NCI-H2081 (cell line): ENCODE results near the gene VSTM2L.
A peak's percentile ranks its signal among the peaks of the same experiment; 100 is the strongest.

Source experiments
- DNase-seq, 2 experiments: peaks; one replicate each; lab custom pipeline; 2025; lab: John Stamatoyannopoulos, UW

The VSTM2L gene

GRCh38 chr20:37919389-37920040 is 16.6 kb downstream of the VSTM2L start:
- no peak for DNase-seq

DNA sequence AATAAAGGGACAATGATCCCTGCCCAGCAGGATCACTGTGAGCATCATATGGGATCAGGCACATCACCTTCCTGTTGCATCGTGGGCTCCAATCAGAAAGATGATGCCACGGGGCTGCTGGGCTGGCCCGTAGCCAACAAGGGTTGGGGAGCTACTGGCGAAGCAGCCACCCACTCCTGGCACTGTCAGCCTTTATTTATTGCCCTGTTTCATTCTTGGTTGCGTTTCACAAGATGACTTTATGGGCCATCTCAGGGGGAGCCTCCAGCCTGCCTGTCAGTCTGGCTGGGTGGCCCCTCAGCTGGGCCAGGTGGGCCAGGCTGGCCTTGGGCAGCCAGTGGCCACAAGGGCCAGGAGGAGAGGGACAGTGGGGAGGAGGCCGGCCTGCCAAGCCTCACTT is 17.3 kb downstream of the VSTM2L start:
- DNase-seq = peak in 1 of 2 experiments; percentile 13

GRCh38 chr20:37920679-37921322 is 17.9 kb downstream of the VSTM2L start:
- no peak for DNase-seq

DNA sequence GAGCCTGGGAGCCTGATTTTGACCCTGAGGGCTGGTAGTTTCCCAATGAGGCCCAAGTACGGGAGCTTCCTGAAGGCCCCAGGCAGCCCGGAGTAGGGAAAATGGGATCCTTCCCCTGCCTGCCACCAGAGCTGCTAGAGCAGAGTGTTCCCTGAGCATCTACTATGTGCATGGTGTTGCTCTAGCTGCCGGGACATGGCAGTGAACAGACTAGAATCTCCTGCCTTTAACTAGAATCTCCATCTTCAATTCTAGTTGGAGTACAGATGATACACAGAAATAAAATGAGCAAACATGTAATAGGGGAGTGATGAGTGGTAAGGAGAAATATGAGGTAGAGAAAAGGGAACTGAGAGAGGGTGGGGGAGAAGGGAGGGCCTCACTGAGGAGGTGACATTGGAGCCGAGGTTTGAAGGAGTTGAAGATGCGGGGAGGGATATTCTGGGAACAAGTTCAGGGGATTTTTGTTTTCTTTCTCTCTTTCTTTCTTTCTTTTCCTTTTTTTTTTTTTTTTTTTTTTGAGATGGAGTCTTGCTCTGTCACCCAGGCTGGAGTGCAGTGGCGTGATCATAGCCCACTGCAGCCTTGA is 18.5 kb downstream of the VSTM2L start:
- no peak for DNase-seq

DNA sequence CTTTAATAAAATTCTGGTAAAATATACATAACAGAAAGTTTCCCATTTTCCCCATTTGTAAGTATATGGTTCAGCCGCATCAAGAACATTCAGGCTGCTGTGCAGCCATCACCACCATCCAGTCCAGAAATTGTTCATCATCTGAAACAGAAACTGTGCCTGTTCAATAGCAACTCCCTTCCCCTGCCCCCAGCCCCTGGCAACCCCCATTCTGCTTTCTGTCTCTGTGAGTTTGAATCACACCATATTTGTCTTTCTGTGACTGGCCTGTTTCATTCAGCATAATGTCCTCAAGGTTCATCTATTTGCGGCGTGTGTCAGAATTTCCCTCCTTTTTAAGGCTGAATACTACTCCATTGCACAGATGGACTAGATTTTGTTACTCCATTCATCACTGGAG is 19.1 kb downstream of the VSTM2L start:
- DNase-seq = no peak

GRCh38 chr20:37925265-37926165 is 22.6 kb downstream of the VSTM2L start:
- DNase-seq = no peak

GRCh38 chr20:37926612-37927011 is 23.7 kb downstream of the VSTM2L start:
- DNase-seq = no peak

DNA sequence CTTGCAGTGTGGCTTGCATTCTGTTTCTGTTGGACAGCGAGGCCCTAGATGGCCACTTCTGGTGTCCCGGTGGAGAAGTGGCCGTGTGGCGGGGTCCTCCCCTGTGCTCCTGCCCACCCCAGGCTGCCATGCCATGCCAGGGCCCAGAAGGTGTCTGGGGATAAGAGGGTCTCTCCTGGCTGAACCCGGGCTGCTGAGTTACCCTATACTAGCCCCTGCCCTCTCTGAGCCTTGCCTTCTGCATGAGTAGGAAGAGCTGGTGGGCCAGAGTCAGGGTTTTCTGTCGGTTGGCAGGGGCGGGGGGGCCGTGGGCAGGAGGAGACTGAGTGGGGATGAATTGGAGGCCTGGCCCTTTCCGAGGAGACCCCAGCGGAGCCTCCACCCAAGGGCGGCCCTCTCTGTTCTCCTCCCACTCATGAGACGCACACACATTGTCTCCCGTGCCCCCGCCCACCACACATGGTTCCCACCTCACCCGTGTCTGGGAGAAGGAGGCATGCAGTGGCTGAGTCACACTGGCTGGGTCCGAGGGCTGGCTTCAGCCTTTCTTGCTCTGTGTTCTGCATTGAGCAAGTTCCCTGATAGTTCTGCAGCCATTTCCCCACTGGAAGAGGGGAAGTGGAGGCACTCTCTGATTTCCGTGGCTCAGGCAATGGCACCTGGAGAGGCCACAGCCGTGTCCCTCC is 24.6 kb downstream of the VSTM2L start:
- no peak for DNase-seq

DNA sequence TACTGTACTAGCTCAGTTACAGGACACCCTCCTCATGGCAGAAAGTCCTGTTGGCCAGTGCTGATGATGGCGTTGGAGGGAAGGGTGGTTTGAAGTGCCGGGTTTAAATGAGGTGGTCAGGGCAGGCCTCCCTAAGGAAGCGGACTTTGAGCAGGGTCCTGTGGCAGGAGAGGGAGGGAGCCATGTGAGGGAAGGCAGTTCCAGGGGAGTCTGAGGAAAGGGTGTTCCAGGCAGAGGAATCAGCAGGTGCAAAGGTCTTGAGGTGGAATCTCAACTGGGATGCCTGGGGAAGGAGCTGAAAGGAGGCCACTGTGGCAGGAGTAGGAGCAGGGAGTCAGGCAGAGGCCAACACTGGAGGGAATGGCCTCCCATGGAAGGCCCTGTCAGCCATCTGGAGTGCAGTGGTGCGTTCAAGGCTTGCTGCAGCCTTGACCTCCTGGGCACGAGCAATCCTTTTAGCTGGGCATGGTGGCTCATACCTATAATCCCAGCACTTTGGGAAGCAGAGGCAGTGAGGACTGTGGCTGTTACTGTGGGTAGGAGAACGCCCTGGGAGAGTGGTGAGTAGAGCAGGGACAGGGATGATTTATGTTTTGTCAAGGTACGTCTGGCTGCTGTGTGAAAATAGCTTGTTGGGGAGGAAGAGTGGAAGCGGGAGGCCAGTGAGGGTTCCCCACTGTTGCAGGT is 26.2 kb downstream of the VSTM2L start:
- no peak for DNase-seq

- no peak for DNase-seq
These were observed 26.7 kb downstream of the VSTM2L start for GRCh38 chr20:37929683-37930014.

DNA sequence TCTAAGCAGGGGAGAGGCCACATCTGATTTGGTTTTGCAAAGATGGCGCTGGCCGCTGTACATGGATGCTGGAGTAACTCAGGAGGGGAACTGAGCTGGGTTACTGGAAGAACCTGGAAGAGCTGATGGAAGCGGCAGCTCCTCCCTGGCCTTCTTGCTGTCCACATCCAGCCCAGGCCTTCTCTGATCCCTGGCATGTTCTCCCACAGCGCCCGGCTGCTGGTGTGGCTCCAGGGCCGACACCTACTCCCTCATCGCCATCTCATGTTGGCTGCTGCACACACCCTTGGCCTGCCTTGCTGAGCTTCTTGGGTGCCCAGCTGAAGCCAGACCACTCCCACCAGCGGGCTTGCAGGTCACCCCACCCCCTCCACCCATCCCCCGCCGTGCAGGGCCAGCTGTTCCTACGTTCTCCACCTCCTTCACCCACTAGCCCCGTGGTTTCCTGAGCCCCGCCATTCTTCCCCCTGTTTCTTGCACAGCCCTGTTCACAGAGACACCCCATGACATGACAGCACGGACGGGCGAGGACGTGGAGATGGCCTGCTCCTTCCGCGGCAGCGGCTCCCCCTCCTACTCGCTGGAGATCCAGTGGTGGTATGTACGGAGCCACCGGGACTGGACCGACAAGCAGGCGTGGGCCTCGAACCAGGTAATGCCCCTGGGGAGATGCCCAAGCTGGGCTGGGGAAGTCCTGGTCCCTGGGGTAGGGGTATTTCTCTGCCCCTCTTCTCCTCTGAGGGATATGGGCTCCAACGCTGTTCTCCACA is 28.4 kb downstream of the VSTM2L start:
- no peak for DNase-seq

DNA sequence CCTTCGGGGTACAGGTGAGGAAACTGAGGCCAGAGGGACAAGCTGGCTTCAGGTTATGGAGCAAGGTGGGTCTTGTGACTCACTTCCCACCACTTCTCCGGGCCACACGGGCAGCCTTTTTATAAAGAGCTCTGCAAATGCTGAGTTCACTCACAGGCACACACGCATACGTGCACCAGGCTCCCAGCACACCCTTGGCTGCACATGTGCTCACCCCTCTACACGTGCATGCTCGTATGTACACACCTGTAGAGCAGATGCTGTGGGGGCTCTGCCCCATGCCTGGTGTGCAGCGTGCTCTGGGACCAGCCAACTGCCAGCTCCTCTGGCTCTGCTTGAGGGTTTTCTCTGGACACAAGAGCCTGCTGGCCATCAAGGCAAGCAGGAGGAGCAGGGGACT is 29.1 kb downstream of the VSTM2L start:
- no peak for DNase-seq

- DNase-seq = no peak
These were observed 30.0 kb downstream of the VSTM2L start for GRCh38 chr20:37932919-37933318.

DNA sequence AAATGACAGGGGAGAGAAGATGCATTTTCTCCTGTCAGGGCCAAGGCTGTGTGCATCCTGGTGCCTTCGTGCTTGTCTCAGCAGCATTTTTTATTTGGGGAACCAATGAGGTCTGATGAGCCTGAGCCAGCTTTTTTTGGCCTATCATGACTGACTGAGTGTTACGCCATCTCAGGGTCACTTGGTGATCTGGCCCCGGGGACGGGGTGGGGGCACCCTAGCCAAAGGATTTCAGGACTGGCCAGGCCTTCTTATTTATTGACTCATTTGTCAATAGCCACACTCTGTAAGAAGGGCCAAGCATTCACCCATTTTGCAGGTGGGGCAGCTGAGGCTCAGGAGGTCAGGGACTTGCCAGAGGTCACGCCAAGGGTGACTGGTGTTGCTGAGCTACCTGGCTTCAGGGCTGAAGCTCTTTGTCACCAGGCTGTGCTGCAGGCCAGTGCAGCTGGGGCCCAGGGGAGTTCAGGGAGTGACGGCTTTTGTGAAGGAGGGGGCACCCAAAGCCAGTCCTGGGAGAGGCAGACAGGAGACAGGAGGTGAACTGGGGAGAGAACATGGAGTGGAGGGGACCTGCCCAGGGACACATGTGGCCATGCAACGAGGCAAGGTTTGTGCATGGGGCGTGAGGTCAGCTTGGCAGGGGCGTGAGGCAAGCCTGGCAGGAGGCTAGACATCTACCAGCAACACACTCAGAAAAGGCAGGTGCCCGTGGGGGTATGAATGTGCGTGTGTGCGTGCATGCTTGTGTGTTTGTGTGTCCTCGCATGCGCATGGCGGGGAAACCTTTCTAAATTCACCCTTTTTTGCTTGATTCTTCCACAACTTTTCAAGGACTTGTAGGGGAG is 31.1 kb downstream of the VSTM2L start:
- DNase-seq = no peak

GRCh38 chr20:37934634-37935375 is 31.9 kb downstream of the VSTM2L start:
- DNase-seq = no peak

GRCh38 chr20:37935435-37935834 is 32.5 kb downstream of the VSTM2L start:
- DNase-seq = no peak

DNA sequence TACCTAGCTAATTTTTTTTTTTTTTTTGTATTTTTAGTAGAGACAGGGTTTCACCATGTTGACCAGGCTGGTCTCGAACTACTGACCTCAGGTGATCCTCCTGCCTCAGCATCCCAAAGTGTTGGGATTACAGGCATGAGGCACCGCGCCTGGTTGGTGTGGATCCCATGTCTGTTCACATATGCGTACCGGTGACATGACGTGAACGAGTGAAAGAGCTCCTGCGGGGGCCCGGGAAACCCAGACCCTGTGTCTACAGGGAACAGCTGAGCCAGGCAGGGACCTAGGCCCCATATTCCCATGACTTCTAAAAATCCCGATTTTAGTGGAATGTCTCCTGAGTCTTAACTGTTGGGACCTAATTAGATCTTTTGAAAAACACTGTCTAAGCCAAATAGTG is 33.1 kb downstream of the VSTM2L start:
- no peak for DNase-seq

DNA sequence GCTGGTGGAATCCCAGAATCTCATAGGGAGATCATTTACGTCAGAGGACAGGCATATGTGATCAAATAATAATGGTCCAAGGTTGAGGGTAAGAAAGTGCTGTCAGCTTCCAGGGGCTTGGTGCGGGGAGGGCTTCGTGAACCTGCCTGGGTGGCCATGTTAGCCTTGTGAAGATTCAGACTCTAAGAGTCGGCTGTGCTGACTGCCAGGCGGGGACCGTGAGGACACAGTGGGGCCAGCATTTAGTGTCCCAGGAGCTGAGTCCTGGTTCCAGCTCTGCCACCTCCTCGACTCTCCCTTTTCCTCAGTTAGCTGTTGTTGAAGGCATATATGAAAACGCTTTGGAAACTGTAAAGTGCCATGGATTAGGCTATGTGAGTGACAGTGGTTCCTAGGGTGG is 33.5 kb downstream of the VSTM2L start:
- DNase-seq = no peak

DNA sequence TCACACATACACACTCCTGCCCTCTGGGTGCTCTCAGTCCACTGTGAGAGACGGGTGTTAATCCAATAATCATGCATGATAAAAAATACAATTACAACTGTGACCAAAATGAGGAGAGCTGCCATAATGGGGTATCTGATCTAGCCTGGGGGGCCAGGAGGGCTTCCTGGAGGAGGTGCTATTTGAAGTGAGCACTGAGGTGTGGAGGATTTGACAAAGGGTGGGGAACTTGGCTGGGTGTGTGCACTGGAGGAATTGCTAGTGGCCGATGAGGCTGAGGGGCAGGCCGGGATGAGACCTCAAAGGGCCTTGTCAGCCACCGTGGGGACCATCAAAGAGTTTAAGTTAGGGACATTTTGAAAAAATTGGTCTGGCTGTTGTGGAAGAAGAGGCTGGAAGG is 34.8 kb downstream of the VSTM2L start:
- no peak for DNase-seq
